GM19240 (cell line): ENCODE data around the gene CYRIA.

Experiments
- DNase-seq: peaks from one replicate; pipeline ENCODE4 v3.0.0; 2011; ENCODE audit warnings: low spot score; ENCODE audit not compliant: insufficient read length

Gene CYRIA

GRCh38 chr2:16629770-16630169, 35.9 kb downstream of the CYRIA start:
- DNase-seq, result no peak

DNA sequence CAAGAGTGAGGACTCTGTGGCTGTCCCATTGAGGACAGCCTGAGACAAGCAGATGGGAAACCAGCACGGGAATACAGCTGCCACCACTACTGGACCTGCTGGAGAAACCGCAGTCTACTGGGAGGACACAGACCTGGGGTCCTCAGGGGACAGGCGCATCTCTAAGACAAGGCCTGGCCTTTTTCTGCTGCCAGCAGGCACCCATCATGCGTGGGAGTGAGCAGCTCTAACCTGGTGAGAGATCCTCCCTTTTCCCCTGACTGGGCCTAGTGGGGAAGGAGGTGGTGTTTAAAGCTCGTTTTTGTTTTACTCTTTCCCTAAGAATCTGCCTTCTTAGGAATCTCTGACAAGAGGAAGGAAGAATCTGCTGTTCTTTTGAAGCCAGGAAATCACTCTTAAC, 36.6 kb downstream of the CYRIA start:
- no peak for DNase-seq

DNA sequence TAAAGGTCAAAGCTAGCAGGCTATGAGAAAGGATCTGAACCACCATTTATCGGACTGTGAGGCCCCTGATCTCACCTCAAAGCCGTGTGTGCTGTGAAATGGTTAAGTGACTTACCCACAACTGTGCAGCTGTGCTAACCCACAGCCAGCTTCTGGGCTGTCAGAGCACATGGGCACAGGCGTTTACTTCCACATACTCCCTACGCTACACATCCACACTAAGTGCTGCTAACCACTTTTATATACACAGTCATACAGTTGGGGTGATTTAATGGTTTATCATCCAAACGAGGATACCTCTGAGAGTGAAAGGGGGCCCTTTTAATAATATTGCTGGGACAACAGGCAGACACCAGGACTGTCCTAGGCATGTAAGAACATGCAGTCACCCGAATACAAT, 37.3 kb downstream of the CYRIA start:
- DNase-seq, result no peak

DNA sequence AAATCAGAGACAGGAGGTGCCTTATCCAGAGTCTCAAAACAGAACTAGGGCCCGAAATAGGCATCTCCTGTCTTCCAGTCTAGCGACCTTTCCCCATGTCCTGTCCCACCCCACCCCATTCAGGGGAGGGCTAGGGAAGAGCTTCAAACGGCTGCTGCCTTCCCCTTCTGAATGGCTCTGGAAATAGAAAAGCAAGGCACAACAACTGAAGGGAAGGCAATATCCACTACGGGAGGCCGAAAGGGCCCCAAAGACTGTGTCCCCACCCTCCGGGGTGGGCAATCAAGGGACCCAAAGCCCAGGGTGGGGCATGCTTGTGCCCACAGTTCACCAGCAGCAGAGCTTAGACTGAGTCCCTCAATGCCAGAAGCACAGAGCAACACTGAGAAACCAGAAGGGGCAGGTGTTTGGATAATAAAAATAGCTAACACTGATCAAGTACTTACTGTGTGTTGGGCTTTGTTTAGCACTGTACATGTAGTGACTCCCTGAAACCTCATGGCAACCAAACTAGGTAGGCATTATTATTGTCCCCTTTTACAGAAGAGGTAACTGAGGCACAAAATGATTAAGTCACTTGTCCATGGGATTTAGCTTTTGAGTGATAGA, 38.5 kb downstream of the CYRIA start:
- DNase-seq, result no peak

GRCh38 chr2:16626497-16626896, 39.1 kb downstream of the CYRIA start:
- DNase-seq, result no peak

GRCh38 chr2:16625759-16626158, 39.9 kb downstream of the CYRIA start:
- no peak for DNase-seq

GRCh38 chr2:16625201-16625729, 40.4 kb downstream of the CYRIA start:
- DNase-seq, result no peak

DNA sequence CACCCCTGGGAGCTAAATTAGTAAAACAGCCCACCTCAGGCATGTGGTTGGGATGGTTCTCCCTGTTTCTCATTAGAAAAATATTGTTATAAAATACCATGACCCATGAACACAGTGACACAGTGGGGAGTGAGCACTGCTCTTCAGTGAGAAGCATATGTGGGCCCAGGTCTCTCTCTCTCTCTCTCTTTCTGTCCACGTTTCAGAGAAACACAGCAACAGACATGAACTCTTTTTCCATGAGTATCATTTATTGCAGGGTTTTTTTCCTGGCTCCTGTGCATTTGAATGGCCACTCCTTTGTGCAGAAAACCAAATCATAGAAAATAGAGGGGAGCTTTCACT, 41.2 kb downstream of the CYRIA start:
- no peak for DNase-seq

DNA sequence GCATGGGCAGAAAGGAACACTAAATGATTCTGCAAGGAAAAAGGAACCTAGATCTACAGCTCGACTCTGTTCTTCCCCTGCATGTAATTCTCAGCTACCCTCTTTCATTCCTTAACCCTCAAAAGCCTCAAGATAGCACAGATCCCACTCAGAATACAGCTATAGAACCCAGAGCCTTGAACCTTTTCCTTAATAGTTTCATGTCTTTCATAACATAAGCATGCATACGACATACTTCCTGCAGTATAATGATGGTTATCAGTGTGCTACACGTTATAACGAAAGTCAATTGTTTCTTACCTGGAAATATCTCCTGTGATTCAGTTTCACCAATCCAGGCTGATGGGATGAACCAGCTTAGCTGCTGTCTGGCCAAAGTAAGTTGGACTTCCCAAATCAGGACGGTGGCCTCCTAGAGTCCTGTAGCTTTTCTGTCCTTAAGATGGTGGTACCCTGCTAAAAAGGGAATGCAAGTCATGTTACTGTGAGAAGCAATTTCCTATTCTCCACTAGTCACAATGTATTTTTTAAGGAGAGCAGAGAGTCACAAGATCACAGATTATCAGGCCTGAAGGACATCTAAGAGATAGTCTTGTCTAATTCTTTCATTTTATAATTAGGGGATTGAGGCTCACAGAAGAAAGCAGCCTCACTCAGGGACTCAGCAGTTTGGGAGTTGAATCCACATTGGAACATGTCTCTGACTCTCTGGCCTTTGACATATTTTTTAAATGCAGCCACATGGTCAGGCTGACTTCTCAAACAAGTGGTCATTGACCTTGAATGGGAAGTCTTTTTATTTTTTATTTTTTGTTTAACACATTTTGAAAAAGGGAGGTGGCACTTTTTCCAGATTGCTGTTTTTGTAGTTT, 41.8 kb downstream of the CYRIA start:
- DNase-seq, result no peak

GRCh38 chr2:16623031-16623430, 42.6 kb downstream of the CYRIA start:
- DNase-seq, result no peak

DNA sequence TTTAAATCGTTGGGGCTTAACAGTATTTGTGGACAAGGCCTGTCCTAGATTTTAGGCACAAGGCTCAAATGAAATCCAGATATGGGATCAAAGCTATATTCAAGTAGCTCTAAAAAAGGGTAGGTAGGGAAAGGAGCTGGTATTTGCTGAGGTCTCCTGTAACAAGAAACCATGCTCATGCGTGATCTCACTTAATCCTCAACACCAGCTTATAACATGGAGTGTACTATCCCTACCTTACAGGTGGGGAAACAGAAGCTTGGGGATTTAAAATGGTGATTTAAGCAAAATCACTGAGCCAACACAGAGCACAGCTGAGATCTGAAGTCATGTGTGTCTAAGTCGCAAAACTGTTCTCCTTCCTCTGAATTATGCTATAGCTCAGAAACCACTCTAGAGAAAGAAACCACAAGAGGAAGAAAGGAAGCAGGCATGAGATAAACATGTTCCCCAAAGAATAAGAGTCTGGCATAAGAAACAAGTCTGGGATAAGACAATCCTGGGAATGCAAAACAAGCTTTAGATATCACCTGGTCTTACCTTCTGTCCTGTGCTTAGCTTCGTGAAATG, 43.1 kb downstream of the CYRIA start:
- no peak for DNase-seq

DNA sequence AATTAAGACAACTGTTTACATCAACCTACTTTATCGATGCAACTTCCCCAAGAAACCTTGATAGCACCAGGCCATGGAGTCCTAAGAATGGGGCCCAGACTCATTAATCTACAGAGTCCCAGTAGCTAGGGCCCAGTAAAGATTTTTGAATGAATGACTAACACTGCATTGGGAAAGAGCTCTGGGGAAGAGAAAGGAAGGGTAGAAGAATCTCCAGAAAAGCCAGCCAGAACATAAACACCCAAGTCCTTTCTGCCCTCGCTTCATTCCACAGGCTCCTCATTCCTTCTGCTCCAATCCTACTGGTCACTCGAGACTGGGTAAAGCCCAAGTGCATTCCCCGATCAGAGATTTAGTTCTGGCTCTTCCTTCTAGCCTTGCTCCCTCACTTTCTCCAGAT, 44.3 kb downstream of the CYRIA start:
- no peak for DNase-seq

DNA sequence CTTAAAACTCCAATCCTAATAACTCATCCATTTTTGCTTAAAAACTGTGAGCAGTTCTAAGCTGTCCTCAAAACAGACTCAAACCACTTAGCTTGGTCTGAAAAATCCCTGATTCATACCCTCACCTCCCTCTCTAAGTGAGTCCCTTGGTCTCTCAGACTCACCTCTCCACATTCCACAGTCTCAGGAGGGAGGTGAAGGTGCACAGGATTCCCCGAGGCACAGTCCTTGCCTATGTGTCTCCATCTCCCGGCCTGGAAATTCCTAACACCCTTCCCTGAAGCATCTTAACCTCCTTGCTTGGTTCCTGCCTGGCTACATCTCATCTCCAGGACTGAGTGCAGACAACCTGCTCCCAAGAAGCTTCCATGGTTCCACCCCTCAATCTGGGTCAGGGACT, 45.0 kb downstream of the CYRIA start:
- no peak for DNase-seq

GRCh38 chr2:16619576-16620245, 45.9 kb downstream of the CYRIA start:
- no peak for DNase-seq

GRCh38 chr2:16617282-16618266, 48.1 kb downstream of the CYRIA start:
- no peak for DNase-seq
